ENCODE data around the gene STPG3. TPM values are rescaled to one million over a fixed set of nuclear protein-coding genes. Genes with fewer than 3 reads are reported as not detected.

Gene STPG3
- total and polyA plus RNA-seq, 9 of the 15 experiments (the other 6 are each of a cell fraction or from before 2014, with no cell fraction given) = not detected

DNA sequence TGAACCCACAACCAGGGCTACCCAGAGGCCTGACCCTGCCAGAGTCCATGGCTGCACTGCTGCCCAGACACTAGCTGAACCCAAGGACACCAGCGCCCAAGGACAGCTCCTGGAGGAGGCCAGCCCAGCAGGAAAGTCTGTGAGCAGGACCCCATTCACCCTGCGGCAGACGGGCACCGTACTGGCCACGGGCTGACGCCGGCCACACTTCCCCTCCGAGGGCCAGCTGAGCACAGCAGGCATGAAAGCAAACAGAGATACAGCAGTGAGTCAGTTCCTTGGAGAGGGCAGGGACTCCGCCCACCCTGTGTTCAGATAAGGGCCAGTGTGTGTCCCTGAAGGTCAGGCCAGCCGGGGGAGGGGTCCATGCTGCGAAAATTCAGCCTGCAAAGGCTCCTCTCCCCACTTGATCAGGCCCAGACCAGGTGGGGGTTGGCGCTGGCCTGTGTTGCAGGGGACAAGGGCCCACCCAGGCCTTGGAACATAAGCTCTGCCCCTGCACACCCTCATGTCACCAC, 32.3 kb upstream of the STPG3 start (continued):
- TF ChIP-seq, protein P1, sequence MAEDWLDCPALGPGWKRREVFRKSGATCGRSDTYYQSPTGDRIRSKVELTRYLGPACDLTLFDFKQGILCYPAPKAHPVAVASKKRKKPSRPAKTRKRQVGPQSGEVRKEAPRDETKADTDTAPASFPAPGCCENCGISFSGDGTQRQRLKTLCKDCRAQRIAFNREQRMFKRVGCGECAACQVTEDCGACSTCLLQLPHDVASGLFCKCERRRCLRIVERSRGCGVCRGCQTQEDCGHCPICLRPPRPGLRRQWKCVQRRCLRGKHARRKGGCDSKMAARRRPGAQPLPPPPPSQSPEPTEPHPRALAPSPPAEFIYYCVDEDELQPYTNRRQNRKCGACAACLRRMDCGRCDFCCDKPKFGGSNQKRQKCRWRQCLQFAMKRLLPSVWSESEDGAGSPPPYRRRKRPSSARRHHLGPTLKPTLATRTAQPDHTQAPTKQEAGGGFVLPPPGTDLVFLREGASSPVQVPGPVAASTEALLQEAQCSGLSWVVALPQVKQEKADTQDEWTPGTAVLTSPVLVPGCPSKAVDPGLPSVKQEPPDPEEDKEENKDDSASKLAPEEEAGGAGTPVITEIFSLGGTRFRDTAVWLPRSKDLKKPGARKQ (CRISPR knock-in tag; IDR thresholded peaks at IDR 0.05) = no peak
- TF ChIP-seq BCL6 (CRISPR knock-in tag; IDR thresholded peaks at IDR 0.05) (no peak), CSDE1 (IDR thresholded peaks at IDR 0.05) (no peak), HNRNPL (IDR thresholded peaks at IDR 0.05; ENCODE audit: low read depth, low read length) (peak; percentile 61; the same call in 1 of the 2 replicates), FOXA3 (CRISPR knock-in tag; conservative IDR thresholded peaks at IDR 0.05 in 1 of 2, IDR thresholded peaks at IDR 0.05 in 1 of 2) (peak in 1 of 2 experiments; percentile 94; a peak in 2 of 4 replicates), FOXJ3 (CRISPR knock-in tag; IDR thresholded peaks at IDR 0.05) (no peak), ZBTB8A (IDR thresholded peaks at IDR 0.05; ENCODE audit: partially characterized antibody) (no peak), ZNF232 (CRISPR knock-in tag; IDR thresholded peaks at IDR 0.05) (no peak), ARID1B (IDR thresholded peaks at IDR 0.05) (peak; percentile 91), ZEB2 (IDR thresholded peaks at IDR 0.05) (peak; percentile 87), XRCC4 (IDR thresholded peaks at IDR 0.05; ENCODE audit: extremely low read depth, insufficient read depth, insufficient read length) (no peak), GABPB2 (CRISPR knock-in tag; conservative IDR thresholded peaks at IDR 0.05) (no peak), SAFB2 (IDR thresholded peaks at IDR 0.05; ENCODE audit: borderline replicate concordance, low read depth, low read length, severe bottlenecking) (no peak), NFIX (CRISPR knock-in tag; IDR thresholded peaks at IDR 0.05; ENCODE audit: low read depth) (no peak), ERF (CRISPR knock-in tag; IDR thresholded peaks at IDR 0.05) (peak; percentile 91), CCNT2 (IDR thresholded peaks at IDR 0.05; ENCODE audit: borderline replicate concordance, extremely low read depth, insufficient read length, low read depth, low read length) (peak; percentile 73), RHOXF2B (CRISPR knock-in tag; conservative IDR thresholded peaks at IDR 0.05) (no peak), SRSF3 (IDR thresholded peaks at IDR 0.05; ENCODE audit: insufficient read depth, low read length) (no peak), MTA3 (IDR thresholded peaks at IDR 0.05; ENCODE audit: borderline replicate concordance) (peak; percentile 94)
- TF ChIP-seq, protein P2, sequence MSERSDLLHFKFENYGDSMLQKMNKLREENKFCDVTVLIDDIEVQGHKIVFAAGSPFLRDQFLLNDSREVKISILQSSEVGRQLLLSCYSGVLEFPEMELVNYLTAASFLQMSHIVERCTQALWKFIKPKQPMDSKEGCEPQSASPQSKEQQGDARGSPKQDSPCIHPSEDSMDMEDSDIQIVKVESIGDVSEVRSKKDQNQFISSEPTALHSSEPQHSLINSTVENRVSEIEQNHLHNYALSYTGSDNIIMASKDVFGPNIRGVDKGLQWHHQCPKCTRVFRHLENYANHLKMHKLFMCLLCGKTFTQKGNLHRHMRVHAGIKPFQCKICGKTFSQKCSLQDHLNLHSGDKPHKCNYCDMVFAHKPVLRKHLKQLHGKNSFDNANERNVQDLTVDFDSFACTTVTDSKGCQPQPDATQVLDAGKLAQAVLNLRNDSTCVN (CRISPR knock-in tag; IDR thresholded peaks at IDR 0.05) = peak; percentile 84; the same call in 1 of the 2 replicates
- TF ChIP-seq, protein P3, sequence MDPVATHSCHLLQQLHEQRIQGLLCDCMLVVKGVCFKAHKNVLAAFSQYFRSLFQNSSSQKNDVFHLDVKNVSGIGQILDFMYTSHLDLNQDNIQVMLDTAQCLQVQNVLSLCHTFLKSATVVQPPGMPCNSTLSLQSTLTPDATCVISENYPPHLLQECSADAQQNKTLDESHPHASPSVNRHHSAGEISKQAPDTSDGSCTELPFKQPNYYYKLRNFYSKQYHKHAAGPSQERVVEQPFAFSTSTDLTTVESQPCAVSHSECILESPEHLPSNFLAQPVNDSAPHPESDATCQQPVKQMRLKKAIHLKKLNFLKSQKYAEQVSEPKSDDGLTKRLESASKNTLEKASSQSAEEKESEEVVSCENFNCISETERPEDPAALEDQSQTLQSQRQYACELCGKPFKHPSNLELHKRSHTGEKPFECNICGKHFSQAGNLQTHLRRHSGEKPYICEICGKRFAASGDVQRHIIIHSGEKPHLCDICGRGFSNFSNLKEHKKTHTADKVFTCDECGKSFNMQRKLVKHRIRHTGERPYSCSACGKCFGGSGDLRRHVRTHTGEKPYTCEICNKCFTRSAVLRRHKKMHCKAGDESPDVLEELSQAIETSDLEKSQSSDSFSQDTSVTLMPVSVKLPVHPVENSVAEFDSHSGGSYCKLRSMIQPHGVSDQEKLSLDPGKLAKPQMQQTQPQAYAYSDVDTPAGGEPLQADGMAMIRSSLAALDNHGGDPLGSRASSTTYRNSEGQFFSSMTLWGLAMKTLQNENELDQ (CRISPR knock-in tag; IDR thresholded peaks at IDR 0.05; ENCODE audit: borderline replicate concordance) = no peak
- TF ChIP-seq, protein P4, sequence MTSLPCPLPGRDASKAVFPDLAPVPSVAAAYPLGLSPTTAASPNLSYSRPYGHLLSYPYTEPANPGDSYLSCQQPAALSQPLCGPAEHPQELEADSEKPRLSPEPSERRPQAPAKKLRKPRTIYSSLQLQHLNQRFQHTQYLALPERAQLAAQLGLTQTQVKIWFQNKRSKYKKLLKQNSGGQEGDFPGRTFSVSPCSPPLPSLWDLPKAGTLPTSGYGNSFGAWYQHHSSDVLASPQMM (CRISPR knock-in tag; IDR thresholded peaks at IDR 0.05) = no peak
- TF ChIP-seq, protein P5, sequence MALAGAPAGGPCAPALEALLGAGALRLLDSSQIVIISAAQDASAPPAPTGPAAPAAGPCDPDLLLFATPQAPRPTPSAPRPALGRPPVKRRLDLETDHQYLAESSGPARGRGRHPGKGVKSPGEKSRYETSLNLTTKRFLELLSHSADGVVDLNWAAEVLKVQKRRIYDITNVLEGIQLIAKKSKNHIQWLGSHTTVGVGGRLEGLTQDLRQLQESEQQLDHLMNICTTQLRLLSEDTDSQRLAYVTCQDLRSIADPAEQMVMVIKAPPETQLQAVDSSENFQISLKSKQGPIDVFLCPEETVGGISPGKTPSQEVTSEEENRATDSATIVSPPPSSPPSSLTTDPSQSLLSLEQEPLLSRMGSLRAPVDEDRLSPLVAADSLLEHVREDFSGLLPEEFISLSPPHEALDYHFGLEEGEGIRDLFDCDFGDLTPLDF (CRISPR knock-in tag; IDR thresholded peaks at IDR 0.05) = no peak; the same call in 1 of the 2 replicates
